Measurements from ENCODE around the gene ORAI3. TPM values are rescaled to one million over a fixed set of nuclear protein-coding genes. Genes with fewer than 3 reads are reported as not detected.
A peak's percentile ranks its signal among the peaks of the same experiment; 100 is the strongest.

ORAI3 gene
- total and polyA plus RNA-seq, 2 of the 13 experiments (the other 11 are each of a cell fraction or from before 2014, with no cell fraction given) = 11.4 to 32.0 TPM

- peak; percentile 84 for TF ChIP-seq UBTF (CRISPR knock-in tag; IDR thresholded peaks at IDR 0.05)
- TF ChIP-seq CC2D1A (CRISPR knock-in tag; IDR thresholded peaks at IDR 0.05) = no peak
- TF ChIP-seq ZBTB2 (CRISPR knock-in tag; IDR thresholded peaks at IDR 0.05; ENCODE audit: low read depth) = peak; percentile 58; the same call in 1 of the 2 replicates
- TF ChIP-seq ZFY (CRISPR knock-in tag; IDR thresholded peaks at IDR 0.05) = peak; percentile 60
- TF ChIP-seq MAF1 (CRISPR knock-in tag; IDR thresholded peaks at IDR 0.05; ENCODE audit: borderline replicate concordance) = 0 out of 2 replicates have a peak, but pooled peaks have one; percentile 61
- 0 out of 2 replicates have a peak, but pooled peaks have one; percentile 15 for TF ChIP-seq NKX3-1 (CRISPR knock-in tag; IDR thresholded peaks at IDR 0.05)
- TF ChIP-seq HOMEZ (CRISPR knock-in tag; IDR thresholded peaks at IDR 0.05; ENCODE audit: low read depth) = no peak
- peak; percentile 42; the same call in 1 of the 2 replicates for TF ChIP-seq POGK (CRISPR knock-in tag; conservative IDR thresholded peaks at IDR 0.05)
- no peak for TF ChIP-seq NFRKB (IDR thresholded peaks at IDR 0.05)
- TF ChIP-seq ZNF883 (CRISPR knock-in tag; IDR thresholded peaks at IDR 0.05; ENCODE audit: not compliant biosample characterization) = peak; percentile 20
- TF ChIP-seq RFX5 (IDR thresholded peaks at IDR 0.05; ENCODE audit: low read depth, low read length) = 0 out of 2 replicates have a peak, but pooled peaks have one; percentile 12
- TF ChIP-seq MLXIP (CRISPR knock-in tag; IDR thresholded peaks at IDR 0.05; ENCODE audit: borderline replicate concordance) = no peak
- TF ChIP-seq ZNF260 (CRISPR knock-in tag; IDR thresholded peaks at IDR 0.05; ENCODE audit: borderline replicate concordance, low read depth) = no peak
- peak; percentile 50; the same call in 1 of the 2 replicates for TF ChIP-seq MEF2D (CRISPR knock-in tag; IDR thresholded peaks at IDR 0.05)
- TF ChIP-seq BORCS8-MEF2B (CRISPR knock-in tag; IDR thresholded peaks at IDR 0.05) = peak; percentile 87
- TF ChIP-seq CREM (IDR thresholded peaks at IDR 0.05) = no peak
- no peak for TF ChIP-seq CREM (CRISPR knock-in tag; IDR thresholded peaks at IDR 0.05)
- TF ChIP-seq GPN1 (CRISPR knock-in tag; IDR thresholded peaks at IDR 0.05; ENCODE audit: borderline replicate concordance) = no peak; the same call in 1 of the 2 replicates
- no peak for TF ChIP-seq TBX3 (IDR thresholded peaks at IDR 0.05; ENCODE audit: borderline replicate concordance)
Observed at GRCh38 chr16:30996985-30997724, 48.3 kb downstream of the ORAI3 start (continued).
